Measurements from ENCODE around the gene RASD1.

Gene RASD1

DNA sequence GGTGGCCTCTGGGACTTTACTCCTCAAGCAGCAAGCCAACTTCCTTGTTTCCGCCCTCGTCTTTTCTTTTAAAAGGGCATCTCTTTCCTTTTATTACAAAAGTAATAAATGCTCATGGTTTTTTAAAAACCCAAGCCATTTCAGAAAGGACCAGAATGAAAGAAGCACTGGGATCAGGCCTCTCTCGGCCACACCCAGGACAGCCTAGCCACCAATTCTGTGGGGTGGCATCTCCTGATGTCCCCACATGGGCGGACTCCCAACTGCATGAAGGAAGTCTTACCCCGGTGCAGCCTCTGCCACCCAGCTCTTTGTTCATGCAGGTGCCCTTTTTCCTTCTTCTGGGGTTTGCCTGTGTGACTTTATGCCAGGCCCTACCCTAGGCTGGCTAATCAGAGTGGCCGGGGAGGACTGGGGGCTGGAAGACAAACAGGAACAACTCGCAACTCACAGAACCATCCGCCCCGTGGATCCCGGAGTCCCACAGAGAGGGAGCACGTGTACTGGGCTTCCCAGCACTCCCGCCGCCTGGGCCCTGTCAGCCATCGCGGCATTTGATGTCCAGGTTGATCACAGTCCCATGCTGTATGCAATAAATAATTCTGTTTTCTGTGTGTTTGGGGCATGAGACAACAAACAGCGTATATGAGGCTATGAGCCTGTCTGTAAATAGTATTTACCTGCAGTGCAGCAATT lies 2.6 kb upstream of the RASD1 start:
- H3K4me1 ChIP-seq (ENCODE audit: low read length): peaks cover 12% of the 10 kb centered on the region; the same call in 1 of the 2 replicates

DNA sequence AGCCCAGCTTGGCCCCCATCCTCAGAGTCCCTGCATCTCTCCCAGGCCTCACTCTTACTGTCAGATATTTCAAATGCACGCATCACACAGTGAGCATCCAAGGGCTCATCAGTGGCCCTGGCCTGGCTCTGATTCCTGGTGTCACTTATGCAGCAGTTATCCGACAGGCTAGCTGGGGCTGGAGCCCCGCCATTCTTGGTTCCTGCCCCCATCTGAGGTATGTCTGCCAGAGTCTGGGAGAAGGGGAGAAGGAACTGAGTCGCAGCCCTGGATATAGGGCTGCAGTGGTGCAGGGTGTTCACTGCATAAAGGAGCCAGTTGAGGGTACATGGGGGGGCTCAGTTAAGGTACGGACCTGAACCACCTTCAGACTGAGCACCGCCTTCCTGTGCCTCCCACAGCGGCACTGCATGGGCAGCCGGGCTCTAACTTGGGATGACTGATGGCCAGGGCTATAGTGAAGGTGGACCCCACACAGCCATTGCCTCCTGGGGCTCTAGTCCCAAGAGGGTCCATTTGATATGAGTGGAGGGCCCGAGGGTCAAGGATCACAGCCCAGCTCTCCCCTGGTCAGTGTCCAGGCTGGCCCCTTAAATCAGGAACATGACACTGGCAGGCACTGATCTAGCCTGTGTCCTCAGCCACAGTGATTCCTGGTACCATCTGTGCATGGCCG lies 1.8 kb upstream of the RASD1 start:
- Histone ChIP-seq H3K4me2 (ENCODE audit: low read depth, low read length) (no peak overlapping the region), H3K79me2 (ENCODE audit: low read length) (no peaks in the 10 kb centered on the region), H3K4me1 (ENCODE audit: low read length) (peaks cover 12% of the 10 kb centered on the region; the same call in 1 of the 2 replicates), H3K27ac (ENCODE audit: low read length) (no peak overlapping the region), H3K9me2 (replicated peaks; ENCODE audit: insufficient read depth, low read length) (no peaks in the 10 kb centered on the region), H3K9me3 (replicated peaks; ENCODE audit: insufficient read depth, low read length) (no peaks in the 10 kb centered on the region), H3K4me3 (ENCODE audit: low read length) (no peak overlapping the region), H2AFZ (ENCODE audit: low read length) (no peak overlapping the region), H3K9ac (ENCODE audit: low read length) (no peak overlapping the region), H3K27me3 (replicated peaks; ENCODE audit: insufficient read depth, low read length) (peaks cover 6% of the 10 kb centered on the region), H3F3A (ENCODE audit: insufficient read depth, low read length) (peaks cover 14% of the 10 kb centered on the region; the same call in 1 of the 2 replicates), H4K20me1 (ENCODE audit: insufficient read depth, low read length) (no peaks in the 10 kb centered on the region), H3K36me3 (replicated peaks; ENCODE audit: insufficient read depth, low read length) (no peaks in the 10 kb centered on the region)
- TF ChIP-seq EZH2 (optimal IDR thresholded peaks at IDR 0.05; ENCODE audit: low read depth, low read length) (no peak), EZH2phosphoT487 (IDR thresholded peaks at IDR 0.05; ENCODE audit: low read length) (no peak)
- TF ChIP-seq, protein P1, sequence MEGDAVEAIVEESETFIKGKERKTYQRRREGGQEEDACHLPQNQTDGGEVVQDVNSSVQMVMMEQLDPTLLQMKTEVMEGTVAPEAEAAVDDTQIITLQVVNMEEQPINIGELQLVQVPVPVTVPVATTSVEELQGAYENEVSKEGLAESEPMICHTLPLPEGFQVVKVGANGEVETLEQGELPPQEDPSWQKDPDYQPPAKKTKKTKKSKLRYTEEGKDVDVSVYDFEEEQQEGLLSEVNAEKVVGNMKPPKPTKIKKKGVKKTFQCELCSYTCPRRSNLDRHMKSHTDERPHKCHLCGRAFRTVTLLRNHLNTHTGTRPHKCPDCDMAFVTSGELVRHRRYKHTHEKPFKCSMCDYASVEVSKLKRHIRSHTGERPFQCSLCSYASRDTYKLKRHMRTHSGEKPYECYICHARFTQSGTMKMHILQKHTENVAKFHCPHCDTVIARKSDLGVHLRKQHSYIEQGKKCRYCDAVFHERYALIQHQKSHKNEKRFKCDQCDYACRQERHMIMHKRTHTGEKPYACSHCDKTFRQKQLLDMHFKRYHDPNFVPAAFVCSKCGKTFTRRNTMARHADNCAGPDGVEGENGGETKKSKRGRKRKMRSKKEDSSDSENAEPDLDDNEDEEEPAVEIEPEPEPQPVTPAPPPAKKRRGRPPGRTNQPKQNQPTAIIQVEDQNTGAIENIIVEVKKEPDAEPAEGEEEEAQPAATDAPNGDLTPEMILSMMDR (IDR thresholded peaks at IDR 0.05; ENCODE audit: low read length): no peak
- DNase-seq: no peak

More for the DNA sequence above, 2.6 kb upstream of the RASD1 start:
- Histone ChIP-seq H3K79me2 (ENCODE audit: low read length) (no peaks in the 10 kb centered on the region), H2AFZ (ENCODE audit: low read length) (no peak overlapping the region), H3K27ac (ENCODE audit: low read length) (no peak overlapping the region), H3F3A (ENCODE audit: insufficient read depth, low read length) (peaks cover 10% of the 10 kb centered on the region; the same call in 1 of the 2 replicates), H3K9me2 (replicated peaks; ENCODE audit: insufficient read depth, low read length) (no peaks in the 10 kb centered on the region), H4K20me1 (ENCODE audit: insufficient read depth, low read length) (no peaks in the 10 kb centered on the region), H3K9me3 (replicated peaks; ENCODE audit: insufficient read depth, low read length) (no peaks in the 10 kb centered on the region), H3K9ac (ENCODE audit: low read length) (no peak overlapping the region), H3K36me3 (replicated peaks; ENCODE audit: insufficient read depth, low read length) (no peaks in the 10 kb centered on the region), H3K4me3 (ENCODE audit: low read length) (no peak overlapping the region), H3K27me3 (replicated peaks; ENCODE audit: insufficient read depth, low read length) (peaks cover 6% of the 10 kb centered on the region), H3K4me2 (ENCODE audit: low read depth, low read length) (no peak overlapping the region)
- TF ChIP-seq EZH2phosphoT487 (IDR thresholded peaks at IDR 0.05; ENCODE audit: low read length): no peak
- TF ChIP-seq, protein P1 (IDR thresholded peaks at IDR 0.05; ENCODE audit: low read length): no peak
- TF ChIP-seq EZH2 (optimal IDR thresholded peaks at IDR 0.05; ENCODE audit: low read depth, low read length): no peak
- DNase-seq: no peak

DNA sequence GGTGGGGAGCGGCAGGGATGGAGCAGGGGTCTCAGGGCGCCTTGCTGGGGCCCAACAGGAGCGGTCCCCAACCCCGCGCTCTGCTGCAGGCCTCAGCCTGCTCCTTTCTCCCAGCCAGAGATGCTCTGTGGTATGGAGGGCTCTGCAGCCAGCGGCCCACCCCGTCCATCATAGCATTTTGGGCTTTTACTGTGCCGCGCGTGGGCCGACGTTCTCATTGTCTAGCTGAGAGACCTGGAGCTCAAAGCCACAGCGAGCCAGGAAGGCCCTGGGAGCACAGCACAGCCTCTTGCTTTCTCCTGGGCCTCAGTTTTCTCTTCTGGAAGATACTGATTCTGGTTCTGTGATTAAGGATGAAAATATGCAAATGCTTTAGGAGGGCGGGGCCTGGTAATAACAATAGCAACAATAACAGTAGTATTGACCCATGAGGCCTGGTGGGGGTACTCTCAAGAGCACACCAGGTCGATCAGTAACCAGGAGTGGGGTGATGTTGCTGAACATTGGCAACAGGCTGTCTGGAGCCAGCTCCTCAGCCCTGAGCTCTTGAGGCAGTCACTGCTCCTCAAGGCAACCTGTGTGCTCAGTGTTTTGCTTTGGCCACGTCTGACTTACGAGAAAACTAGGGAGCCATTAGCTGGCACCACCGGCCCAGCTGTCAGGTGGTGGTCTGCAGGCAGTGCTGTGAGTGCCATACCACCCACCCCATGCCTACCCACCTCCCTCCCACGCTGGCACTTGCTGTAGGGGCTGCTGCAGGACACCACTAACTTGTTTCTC lies 1.1 kb upstream of the RASD1 start:
- Histone ChIP-seq H3K27me3 (replicated peaks; ENCODE audit: insufficient read depth, low read length) (peaks cover 6% of the 10 kb centered on the region), H3K27ac (ENCODE audit: low read length) (no peak overlapping the region), H3K9ac (ENCODE audit: low read length) (no peak overlapping the region), H4K20me1 (ENCODE audit: insufficient read depth, low read length) (no peaks in the 10 kb centered on the region), H3K36me3 (replicated peaks; ENCODE audit: insufficient read depth, low read length) (no peaks in the 10 kb centered on the region), H3K9me2 (replicated peaks; ENCODE audit: insufficient read depth, low read length) (no peaks in the 10 kb centered on the region), H3K4me3 (ENCODE audit: low read length) (peak overlapping the region; percentile 73), H3K4me1 (ENCODE audit: low read length) (peaks cover 12% of the 10 kb centered on the region; the same call in 1 of the 2 replicates), H2AFZ (ENCODE audit: low read length) (no peak overlapping the region), H3K79me2 (ENCODE audit: low read length) (no peaks in the 10 kb centered on the region), H3F3A (ENCODE audit: insufficient read depth, low read length) (peaks cover 14% of the 10 kb centered on the region; the same call in 1 of the 2 replicates), H3K4me2 (ENCODE audit: low read depth, low read length) (peak overlapping the region; percentile 100; the same call in 1 of the 2 replicates), H3K9me3 (replicated peaks; ENCODE audit: insufficient read depth, low read length) (no peaks in the 10 kb centered on the region)
- DNase-seq: no peak
- TF ChIP-seq, protein P1 (IDR thresholded peaks at IDR 0.05; ENCODE audit: low read length): 0 out of 2 replicates have a peak, but pooled peaks have one; percentile 2
- TF ChIP-seq EZH2phosphoT487 (IDR thresholded peaks at IDR 0.05; ENCODE audit: low read length) (no peak), EZH2 (optimal IDR thresholded peaks at IDR 0.05; ENCODE audit: low read depth, low read length) (no peak)

Data from MM.1S (cell line).